HCT116 (cell line): ENCODE data around the gene DRICH1. TPM values are rescaled to one million over a fixed set of nuclear protein-coding genes. Genes with fewer than 3 reads are reported as not detected.
"Not testable (repeated sequence)": the region's sequence is repeated elsewhere in the genome, so short reads cannot be mapped to it uniquely, and the experiment has no call there.

Experiments
- ATAC-seq: fragments of 200-7000 bp; cut with Tn5 transposase; 2 replicates; pipeline ENCODE4 v1.9.1; 2020; ENCODE audit warnings: mild to moderate bottlenecking, moderate library complexity
- BruUV-seq: library from RNA; stranded (reverse); fragments of 400-500 nt; replicated peaks from 2 replicates; lab custom pipeline; 2021; lab: Mats Ljungman, UMichigan
- CTCF ChIA-PET: fragments of 300-600 bp; sonication (Branson Sonifier 250); formaldehyde crosslinking; loops from one replicate; lab custom pipeline; 2021; ENCODE audit warnings: antibody characterized with exemption; lab: Charles Lee
- POLR2A ChIA-PET: fragments of 300-600, 350-600 bp; sonication (Branson Sonifier 250); formaldehyde crosslinking; loops from one replicate; lab custom pipeline; 2021; ENCODE audit warnings: antibody characterized with exemption; lab: Charles Lee
- RAD21 ChIA-PET, 2 experiments: fragments of 300-600 bp; sonication (Branson Sonifier 250); formaldehyde crosslinking; loops; one replicate each; lab custom pipeline; 2023; ENCODE audit warnings: low total read pairs in 2 of 2; ENCODE audit not compliant: uncharacterized antibody in 2 of 2, unreplicated experiment in 2 of 2, low non-redundant PET in 1 of 2; lab: Charles Lee
- DNase-seq: peaks from one replicate; pipeline ENCODE4 v3.0.0-alpha.2; 2010; ENCODE audit warnings: low read depth, low spot score
- H2AFZ ChIP-seq: fragments of 200-600 bp; shearing (Covaris generic), sonication (generic); 2 replicates; pipeline ENCODE4 v1.6.1; 2017; ENCODE audit warnings: low read depth, mixed run types, mixed read lengths, antibody characterized with exemption, low read length; ENCODE audit not compliant: poor library complexity, severe bottlenecking
- H3K27ac ChIP-seq: 2 replicates; pipeline ENCODE4 v1.5.1; 2012; ENCODE audit warnings: low read depth, low read length
- H3K27me3 ChIP-seq: fragments of 200-600 bp; sonication (generic); 2 replicates; pipeline ENCODE4 v1.6.1; 2016; ENCODE audit warnings: mixed run types, low read length, mixed read lengths; ENCODE audit not compliant: insufficient read depth
- H3K36me3 ChIP-seq, 2 experiments: fragments of 200-500 bp in 1 of 2; fragments of 200-600 bp in 1 of 2; sonication (Bioruptor generic) in 1 of 2; sonication (generic) in 1 of 2; 2 replicates each; pipeline versions ENCODE4 v1.5.1 to v1.6.1; 2014 to 2016; ENCODE audit warnings: low read length in 2 of 2, inconsistent platforms in 1 of 2, mixed read lengths in 1 of 2, mixed run types in 1 of 2; ENCODE audit not compliant: insufficient read depth in 2 of 2, control insufficient read depth in 1 of 2
- H3K4me1 ChIP-seq, 2 experiments: fragments of 200-600 bp in 1 of 2; sonication (generic) in 1 of 2; 2 replicates each; pipeline versions ENCODE4 v1.5.1 to v1.6.1; 2012 to 2017; ENCODE audit warnings: low read length in 2 of 2, inconsistent platforms in 1 of 2, mild to moderate bottlenecking in 1 of 2, mixed read lengths in 1 of 2, mixed run types in 1 of 2, moderate library complexity in 1 of 2; ENCODE audit not compliant: insufficient read depth in 2 of 2, control insufficient read depth in 1 of 2
- H3K4me2 ChIP-seq: fragments of 200-600 bp; sonication (generic); 2 replicates; pipeline ENCODE4 v1.6.1; 2017; ENCODE audit warnings: mixed run types, low read length, mixed read lengths
- H3K4me3 ChIP-seq, 2 experiments: fragments of 200-600 bp in 1 of 2; sonication (generic) in 1 of 2; replicated peaks in 1 of 2; 2 replicates each; pipeline ENCODE4 v1.5.1; 2011 to 2016; ENCODE audit warnings: low read length in 2 of 2, control low read depth in 1 of 2, low read depth in 1 of 2, mild to moderate bottlenecking in 1 of 2, mixed read lengths in 1 of 2, mixed run types in 1 of 2
- H3K79me2 ChIP-seq: fragments of 200-600 bp; sonication (generic); 2 replicates; pipeline ENCODE4 v1.6.1; 2017; ENCODE audit warnings: mild to moderate bottlenecking, mixed run types, low read length, moderate library complexity, mixed read lengths; ENCODE audit not compliant: insufficient read depth
- H3K9ac ChIP-seq: fragments of 200-600 bp; sonication (generic); 2 replicates; pipeline ENCODE4 v1.6.1; 2016; ENCODE audit warnings: low read length, mixed read lengths
- H3K9me2 ChIP-seq: fragments of 200-600 bp; sonication (generic), shearing (Covaris generic); 2 replicates; pipeline ENCODE4 v1.6.1; 2017; ENCODE audit warnings: mixed run types, mild to moderate bottlenecking, moderate library complexity; ENCODE audit not compliant: insufficient read depth
- H3K9me3 ChIP-seq, 2 experiments: fragments of 200-500 bp in 1 of 2; fragments of 200-600 bp in 1 of 2; sonication (Bioruptor generic) in 1 of 2; sonication (generic) in 1 of 2; 2 replicates each; pipeline ENCODE4 v1.6.1; 2014 to 2017; ENCODE audit warnings: low read length in 2 of 2, mixed read lengths in 2 of 2, inconsistent platforms in 1 of 2, low read depth in 1 of 2, mild to moderate bottlenecking in 1 of 2, mixed run types in 1 of 2, moderate library complexity in 1 of 2; ENCODE audit not compliant: control insufficient read depth in 1 of 2, insufficient read depth in 1 of 2
- H4K20me1 ChIP-seq: fragments of 200-600 bp; sonication (generic), shearing (Covaris generic); 2 replicates; pipeline ENCODE4 v1.6.1; 2017; ENCODE audit warnings: mixed run types, mild to moderate bottlenecking, moderate library complexity; ENCODE audit not compliant: insufficient read depth
- MAX ChIP-seq: IDR thresholded peaks from 2 replicates; pipeline ENCODE4 v1.6.1; 2012
- POLR2A ChIP-seq: IDR thresholded peaks from 2 replicates; pipeline ENCODE4 v1.7.0; 2011; ENCODE audit warnings: borderline replicate concordance; ENCODE audit not compliant: insufficient read depth, insufficient read length; ENCODE audit errors: extremely low read depth
- YY1 ChIP-seq: IDR thresholded peaks from 2 replicates; pipeline ENCODE4 v1.6.1; 2011; ENCODE audit warnings: low read length, low read depth, moderate library complexity, mild to moderate bottlenecking; ENCODE audit not compliant: insufficient replicate concordance; ENCODE audit errors: extremely low read depth
- intact Hi-C: fragments of 100-400 bp; cut with micrococcal nuclease; formaldehyde crosslinking; loops from 2 replicates; pipeline ENCODE4 v1.10.0; 2022
- total RNA-seq: library from RNA; stranded (reverse); gene quantifications from one replicate; pipeline ENCODE4 v1.2.1, GENCODE V29; 2021; ENCODE audit not compliant: unreplicated experiment
- TF ChIP-seq, protein P1 (sequence below): IDR thresholded peaks from 2 replicates; pipeline ENCODE4 v1.6.1; 2012; ENCODE audit warnings: low read depth

The DRICH1 gene
- total RNA-seq, 1 experiment from 2014 or later = 0.44 TPM

DNA sequence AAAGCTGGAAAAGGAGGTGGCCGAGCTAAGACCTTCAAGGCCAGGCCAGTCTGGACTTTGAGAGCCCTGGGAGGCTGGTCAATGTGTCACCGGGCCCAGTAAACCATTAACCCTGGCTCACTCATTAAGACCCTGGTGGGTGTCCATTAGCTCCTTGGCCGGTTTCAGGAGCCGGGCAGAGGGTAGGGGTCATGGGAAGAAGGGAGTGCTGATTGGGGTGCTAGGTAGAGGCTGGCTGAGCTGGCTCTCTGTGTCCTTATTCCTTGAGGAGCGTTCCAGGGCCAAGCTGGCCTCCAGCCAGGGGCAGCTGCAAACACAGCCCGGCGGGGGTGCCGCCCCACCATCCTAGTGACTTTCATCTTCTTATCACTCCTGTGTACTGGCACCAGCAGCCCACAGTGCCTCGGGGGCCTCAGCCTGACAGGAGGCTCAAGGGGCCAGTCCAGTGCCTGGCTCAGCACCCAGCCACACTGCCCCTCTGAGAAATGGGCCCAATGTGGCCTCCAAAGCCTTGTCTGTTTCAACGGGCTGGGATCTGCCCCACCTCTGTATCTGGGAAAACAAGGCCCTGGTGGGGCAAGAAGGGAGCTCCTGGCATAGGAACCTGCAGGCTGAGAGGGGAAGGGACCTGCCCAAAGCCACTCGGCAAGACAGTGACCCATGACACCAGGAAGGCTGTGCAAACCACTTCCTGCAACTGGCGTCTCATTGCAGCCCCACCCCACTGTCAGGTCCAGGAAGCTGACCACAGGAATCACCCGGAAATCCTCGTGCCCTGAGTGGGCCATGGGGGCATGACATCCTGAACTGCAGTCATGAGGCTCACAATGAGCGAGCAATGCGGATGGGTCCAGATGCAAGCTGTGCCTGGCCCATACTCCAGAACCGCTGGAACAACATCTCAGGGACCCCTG, 43.6 kb upstream of the DRICH1 start:
- H3K4me3 ChIP-seq = no peak overlapping the region
- RAD21 ChIA-PET = no interaction called here
- BruUV-seq = no TSS peak
- TF ChIP-seq, protein P1, sequence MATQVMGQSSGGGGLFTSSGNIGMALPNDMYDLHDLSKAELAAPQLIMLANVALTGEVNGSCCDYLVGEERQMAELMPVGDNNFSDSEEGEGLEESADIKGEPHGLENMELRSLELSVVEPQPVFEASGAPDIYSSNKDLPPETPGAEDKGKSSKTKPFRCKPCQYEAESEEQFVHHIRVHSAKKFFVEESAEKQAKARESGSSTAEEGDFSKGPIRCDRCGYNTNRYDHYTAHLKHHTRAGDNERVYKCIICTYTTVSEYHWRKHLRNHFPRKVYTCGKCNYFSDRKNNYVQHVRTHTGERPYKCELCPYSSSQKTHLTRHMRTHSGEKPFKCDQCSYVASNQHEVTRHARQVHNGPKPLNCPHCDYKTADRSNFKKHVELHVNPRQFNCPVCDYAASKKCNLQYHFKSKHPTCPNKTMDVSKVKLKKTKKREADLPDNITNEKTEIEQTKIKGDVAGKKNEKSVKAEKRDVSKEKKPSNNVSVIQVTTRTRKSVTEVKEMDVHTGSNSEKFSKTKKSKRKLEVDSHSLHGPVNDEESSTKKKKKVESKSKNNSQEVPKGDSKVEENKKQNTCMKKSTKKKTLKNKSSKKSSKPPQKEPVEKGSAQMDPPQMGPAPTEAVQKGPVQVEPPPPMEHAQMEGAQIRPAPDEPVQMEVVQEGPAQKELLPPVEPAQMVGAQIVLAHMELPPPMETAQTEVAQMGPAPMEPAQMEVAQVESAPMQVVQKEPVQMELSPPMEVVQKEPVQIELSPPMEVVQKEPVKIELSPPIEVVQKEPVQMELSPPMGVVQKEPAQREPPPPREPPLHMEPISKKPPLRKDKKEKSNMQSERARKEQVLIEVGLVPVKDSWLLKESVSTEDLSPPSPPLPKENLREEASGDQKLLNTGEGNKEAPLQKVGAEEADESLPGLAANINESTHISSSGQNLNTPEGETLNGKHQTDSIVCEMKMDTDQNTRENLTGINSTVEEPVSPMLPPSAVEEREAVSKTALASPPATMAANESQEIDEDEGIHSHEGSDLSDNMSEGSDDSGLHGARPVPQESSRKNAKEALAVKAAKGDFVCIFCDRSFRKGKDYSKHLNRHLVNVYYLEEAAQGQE = no peak
- no peak for TF ChIP-seq YY1
- no peak for TF ChIP-seq POLR2A
- no peak for TF ChIP-seq MAX
- CTCF ChIA-PET = no interaction called here
- H3K79me2 ChIP-seq = no peaks in the 10 kb centered on the region
- ATAC-seq (no peak), DNase-seq (no peak)
- no peaks in the 10 kb centered on the region for H4K20me1 ChIP-seq
- intact Hi-C loops = no loop called here
- no peak overlapping the region for H3K9ac ChIP-seq
- H3K4me2 ChIP-seq = no peak overlapping the region
- H3K4me1 ChIP-seq = no peaks in the 10 kb centered on the region
- H3K27me3 ChIP-seq = no peaks in the 10 kb centered on the region
- POLR2A ChIA-PET = no interaction called here
- no peak overlapping the region for H2AFZ ChIP-seq
- H3K36me3 ChIP-seq = no peaks in the 10 kb centered on the region
- no peaks in the 10 kb centered on the region for H3K9me3 ChIP-seq
- no peak overlapping the region for H3K27ac ChIP-seq
- no peaks in the 10 kb centered on the region for H3K9me2 ChIP-seq

GRCh38 chr22:23674886-23675501, 42.9 kb upstream of the DRICH1 start:
- H2AFZ ChIP-seq, H3K27ac ChIP-seq, RAD21 ChIA-PET, DNase-seq, POLR2A ChIA-PET, H3K9me2 ChIP-seq, H3K4me2 ChIP-seq, H3K79me2 ChIP-seq, H3K9me3 ChIP-seq, H3K9ac ChIP-seq, ATAC-seq, H3K4me1 ChIP-seq, H3K4me3 ChIP-seq, H3K27me3 ChIP-seq, CTCF ChIA-PET, intact Hi-C loops, H3K36me3 ChIP-seq, H4K20me1 ChIP-seq, BruUV-seq: not testable (repeated sequence)
